Ectodermal cell (in vitro differentiated cells): Measurements from ENCODE around the gene PRICKLE2.

ENCODE experiments used
- H3K27ac ChIP-seq: 2 replicates; pipeline ENCODE4 v1.7.0; 2013; ENCODE audit warnings: mild to moderate bottlenecking, low read depth, low read length; ENCODE audit not compliant: insufficient read depth, poor library complexity, severe bottlenecking
- H3K27me3 ChIP-seq: 2 replicates; pipeline ENCODE4 v1.7.0; 2013; ENCODE audit warnings: mild to moderate bottlenecking, low read length; ENCODE audit not compliant: insufficient read depth, control insufficient read depth, poor library complexity, severe bottlenecking
- H3K36me3 ChIP-seq: one replicate; pipeline ENCODE4 v1.7.0; 2013; ENCODE audit warnings: low read length; ENCODE audit not compliant: control insufficient read depth, insufficient read depth
- H3K4me1 ChIP-seq: one replicate; pipeline ENCODE4 v1.7.0; 2013; ENCODE audit warnings: low read length; ENCODE audit not compliant: control insufficient read depth, insufficient read depth
- H3K4me3 ChIP-seq: 2 replicates; pipeline ENCODE4 v1.7.0; 2013; ENCODE audit warnings: low read depth, low read length, control low read depth; ENCODE audit not compliant: insufficient read depth
- H3K9me3 ChIP-seq: 2 replicates; pipeline ENCODE4 v1.7.0; 2013; ENCODE audit warnings: mild to moderate bottlenecking, low read length, moderate library complexity; ENCODE audit not compliant: control insufficient read depth
- WGBS, 2 experiments: methylation state at CpG; one replicate each; pipeline ENCODE4 v1.1.7; 2013; ENCODE audit warnings: missing lambda C conversion rate in 2 of 2; 5-methylcytosine and 5-hydroxymethylcytosine counted together

PRICKLE2 gene

GRCh38 chr3:64133272-64133671 lies 92.0 kb downstream of the PRICKLE2 start:
- WGBS, 2 experiments, result 95 to 100% methylated on average over 2 of the region's 2 CpGs
- no peaks in the 10 kb centered on the region for H3K4me1 ChIP-seq
- no peak overlapping the region for H3K27ac ChIP-seq
- H3K9me3 ChIP-seq, result no peaks in the 10 kb centered on the region
- no peak overlapping the region for H3K4me3 ChIP-seq
- no peaks in the 10 kb centered on the region for H3K36me3 ChIP-seq
- no peaks in the 10 kb centered on the region for H3K27me3 ChIP-seq

- Histone ChIP-seq H3K36me3 (no peaks in the 10 kb centered on the region), H3K4me3 (no peak overlapping the region), H3K4me1 (no peaks in the 10 kb centered on the region), H3K27ac (no peak overlapping the region), H3K27me3 (no peaks in the 10 kb centered on the region), H3K9me3 (no peaks in the 10 kb centered on the region)
- WGBS, 2 experiments, result 100% methylated on average over 2 of the region's 2 CpGs
These were observed 93.4 kb downstream of the PRICKLE2 start for GRCh38 chr3:64131725-64132469.

- 80 to 91% methylated on average over 1 of the region's 1 CpG for WGBS, 2 experiments
- Histone ChIP-seq H3K36me3 (no peaks in the 10 kb centered on the region), H3K9me3 (no peaks in the 10 kb centered on the region), H3K4me3 (no peak overlapping the region), H3K27ac (no peak overlapping the region), H3K4me1 (no peaks in the 10 kb centered on the region), H3K27me3 (no peaks in the 10 kb centered on the region)
These were observed 94.8 kb downstream of the PRICKLE2 start for GRCh38 chr3:64130436-64130835.

- H3K36me3 ChIP-seq, result no peaks in the 10 kb centered on the region
- H3K4me3 ChIP-seq, result no peak overlapping the region
- WGBS, 2 experiments, result 83 to 94% methylated on average over 2 of the region's 2 CpGs
- no peaks in the 10 kb centered on the region for H3K9me3 ChIP-seq
- no peaks in the 10 kb centered on the region for H3K27me3 ChIP-seq
- H3K27ac ChIP-seq, result no peak overlapping the region
- H3K4me1 ChIP-seq, result no peaks in the 10 kb centered on the region
These were observed 95.7 kb downstream of the PRICKLE2 start for GRCh38 chr3:64129581-64129980.

GRCh38 chr3:64129106-64129505 lies 96.2 kb downstream of the PRICKLE2 start:
- WGBS, 2 experiments, result 69 to 72% methylated on average over 4 of the region's 4 CpGs
- H3K4me1 ChIP-seq, result no peaks in the 10 kb centered on the region
- no peak overlapping the region for H3K4me3 ChIP-seq
- no peak overlapping the region for H3K27ac ChIP-seq
- H3K36me3 ChIP-seq, result no peaks in the 10 kb centered on the region
- no peaks in the 10 kb centered on the region for H3K27me3 ChIP-seq
- no peaks in the 10 kb centered on the region for H3K9me3 ChIP-seq

GRCh38 chr3:64125561-64125960 lies 99.7 kb downstream of the PRICKLE2 start:
- Histone ChIP-seq H3K36me3 (no peaks in the 10 kb centered on the region), H3K27me3 (no peaks in the 10 kb centered on the region), H3K4me1 (no peaks in the 10 kb centered on the region), H3K27ac (no peak overlapping the region), H3K4me3 (no peak overlapping the region), H3K9me3 (no peaks in the 10 kb centered on the region)
- no CpG with 5 or more reads among the region's 2 CpGs for WGBS, 2 experiments

- WGBS, 2 experiments, result 88 to 97% methylated on average over 2 of the region's 2 CpGs
- Histone ChIP-seq H3K27ac (no peak overlapping the region), H3K4me3 (no peak overlapping the region), H3K9me3 (no peaks in the 10 kb centered on the region), H3K4me1 (no peaks in the 10 kb centered on the region), H3K36me3 (no peaks in the 10 kb centered on the region), H3K27me3 (no peaks in the 10 kb centered on the region)
These were observed 101.3 kb downstream of the PRICKLE2 start for GRCh38 chr3:64123931-64124330.

GRCh38 chr3:64122476-64122875 lies 102.8 kb downstream of the PRICKLE2 start:
- WGBS, 2 experiments, result 90 to 92% methylated on average over 3 of the region's 3 CpGs
- no peaks in the 10 kb centered on the region for H3K9me3 ChIP-seq
- no peaks in the 10 kb centered on the region for H3K27me3 ChIP-seq
- H3K4me1 ChIP-seq, result no peaks in the 10 kb centered on the region
- no peak overlapping the region for H3K4me3 ChIP-seq
- H3K36me3 ChIP-seq, result no peaks in the 10 kb centered on the region
- no peak overlapping the region for H3K27ac ChIP-seq

GRCh38 chr3:64121750-64122311 lies 103.4 kb downstream of the PRICKLE2 start:
- Histone ChIP-seq H3K4me1 (no peaks in the 10 kb centered on the region), H3K27me3 (no peaks in the 10 kb centered on the region), H3K4me3 (no peak overlapping the region), H3K36me3 (no peaks in the 10 kb centered on the region), H3K27ac (no peak overlapping the region), H3K9me3 (no peaks in the 10 kb centered on the region)
- 59 to 65% methylated on average over 3 of the region's 3 CpGs for WGBS, 2 experiments

- Histone ChIP-seq H3K27ac (no peak overlapping the region), H3K36me3 (no peaks in the 10 kb centered on the region)
These were observed 104.4 kb downstream of the PRICKLE2 start for GRCh38 chr3:64120876-64121275.

More at GRCh38 chr3:64120876-64121275, 104.4 kb downstream of the PRICKLE2 start:
- Histone ChIP-seq H3K27me3 (no peaks in the 10 kb centered on the region), H3K4me1 (no peaks in the 10 kb centered on the region), H3K4me3 (no peak overlapping the region), H3K9me3 (no peaks in the 10 kb centered on the region)
- WGBS, 2 experiments, result 80 to 88% methylated on average over 4 to 5 of the region's 5 CpGs
